HepG2 (cell line): Measurements from ENCODE around the gene SLC41A1. TPM values are rescaled to one million over a fixed set of nuclear protein-coding genes. Genes with fewer than 3 reads are reported as not detected.
A peak's percentile ranks its signal among the peaks of the same experiment; 100 is the strongest.

ENCODE experiments used
- BORCS8-MEF2B ChIP-seq: sonication (generic); formaldehyde crosslinking; IDR thresholded peaks from 2 replicates; pipeline ENCODE4 v1.8.0; 2022; ENCODE audit warnings: mild to moderate bottlenecking, missing genetic modification reagents
- CHD4 ChIP-seq: fragments of 200-600 bp; sonication (generic); IDR thresholded peaks from 2 replicates; pipeline ENCODE4 v1.7.0; 2017; ENCODE audit warnings: mild to moderate bottlenecking, low read length, borderline replicate concordance
- EP300 ChIP-seq, 3 experiments: sonication (generic) in 1 of 3; formaldehyde crosslinking in 1 of 3; IDR thresholded peaks; 2 replicates each; pipeline versions ENCODE4 v1.5.1 to v1.6.1; 2011 to 2020; ENCODE audit warnings: low read depth in 2 of 3, low read length in 2 of 3, borderline replicate concordance in 1 of 3, improper control_type of control experiment in 1 of 3, mild to moderate bottlenecking in 1 of 3, missing genetic modification reagents in 1 of 3, moderate library complexity in 1 of 3
- FOSL1 ChIP-seq: sonication (generic); formaldehyde crosslinking; IDR thresholded peaks from 2 replicates; pipeline ENCODE4 v1.9.0; 2021; ENCODE audit warnings: missing genetic modification reagents, borderline replicate concordance
- HNRNPLL ChIP-seq: fragments of 200-400 bp; formaldehyde crosslinking; IDR thresholded peaks from 2 replicates; pipeline ENCODE4 v1.6.1; 2017; ENCODE audit warnings: mild to moderate bottlenecking, low read depth, low read length; ENCODE audit not compliant: poor library complexity, severe bottlenecking
- NR3C1 ChIP-seq: sonication (generic); formaldehyde crosslinking; IDR thresholded peaks from 2 replicates; pipeline ENCODE4 v1.4.0; 2020; ENCODE audit warnings: missing genetic modification reagents
- PRDM15 ChIP-seq: sonication (generic); formaldehyde crosslinking; IDR thresholded peaks from 2 replicates; pipeline ENCODE4 v1.4.0; 2020; ENCODE audit warnings: missing genetic modification reagents
- TEAD2 ChIP-seq: sonication (generic); formaldehyde crosslinking; IDR thresholded peaks from 2 replicates; pipeline ENCODE4 v1.9.0; 2021; ENCODE audit warnings: missing genetic modification reagents
- THAP11 ChIP-seq: IDR thresholded peaks from 2 replicates; pipeline ENCODE4 v1.6.1; 2016; ENCODE audit warnings: missing biosample characterization, missing genetic modification reagents
- ZFP36L1 ChIP-seq: sonication (generic); formaldehyde crosslinking; IDR thresholded peaks from 2 replicates; pipeline ENCODE4 v1.8.0; 2022; ENCODE audit warnings: mild to moderate bottlenecking, missing genetic modification reagents, moderate library complexity
- ZNF101 ChIP-seq: sonication (generic); formaldehyde crosslinking; IDR thresholded peaks from 2 replicates; pipeline ENCODE4 v1.4.0; 2020; ENCODE audit warnings: mild to moderate bottlenecking, low read depth, missing genetic modification reagents, borderline replicate concordance
- ZNF24 ChIP-seq: fragments of 450-650 bp; IDR thresholded peaks from 2 replicates; pipeline ENCODE4 v1.6.1; 2017; ENCODE audit warnings: antibody characterized with exemption, mild to moderate bottlenecking
- ZNF547 ChIP-seq: sonication (generic); formaldehyde crosslinking; IDR thresholded peaks from 2 replicates; pipeline ENCODE4 v1.5.1; 2020; ENCODE audit warnings: mild to moderate bottlenecking, missing genetic modification reagents
- ZNF609 ChIP-seq: sonication (generic); formaldehyde crosslinking; IDR thresholded peaks from 2 replicates; pipeline ENCODE4 v1.4.0; 2020; ENCODE audit warnings: mild to moderate bottlenecking, missing genetic modification reagents, borderline replicate concordance
- ZNF629 ChIP-seq: sonication (generic); formaldehyde crosslinking; conservative IDR thresholded peaks from 2 replicates; pipeline ENCODE4 v1.5.0; 2020; ENCODE audit warnings: missing genetic modification reagents
- ZNF652 ChIP-seq: IDR thresholded peaks from 2 replicates; pipeline ENCODE4 v1.6.1; 2016; ENCODE audit warnings: low read depth, borderline replicate concordance
- ZNF691 ChIP-seq: sonication (generic); formaldehyde crosslinking; IDR thresholded peaks from 2 replicates; pipeline ENCODE4 v1.4.0; 2020; ENCODE audit warnings: missing genetic modification reagents, low read depth, mild to moderate bottlenecking, borderline replicate concordance
- ZNF703 ChIP-seq: sonication (generic); formaldehyde crosslinking; IDR thresholded peaks from 2 replicates; pipeline ENCODE4 v1.5.1; 2020; ENCODE audit warnings: missing genetic modification reagents, mild to moderate bottlenecking, moderate library complexity, borderline replicate concordance
- ZNF713 ChIP-seq: sonication (generic); formaldehyde crosslinking; IDR thresholded peaks from 2 replicates; pipeline ENCODE4 v1.4.0; 2020; ENCODE audit warnings: mild to moderate bottlenecking, missing genetic modification reagents
- polyA plus RNA-seq, 8 experiments: library from polyadenylated mRNA; depleted of rRNA in 3 of 8; stranded (reverse) in 7 of 8; unstranded in 1 of 8; fragments of >200 nt; fragmentation: Illumina TruSeq in 4 of 8; extraction: Trizol in 4 of 8; gene quantifications; 2 replicates each; pipeline versions ENCODE4 v1.2.1 to v1.2.3, GENCODE V29; 2011 to 2016; ENCODE audit warnings: low read depth in 4 of 8, missing spikeins in 1 of 8, mixed read lengths in 1 of 8; ENCODE audit not compliant: insufficient read depth in 1 of 8
- total RNA-seq, 5 experiments: library from RNA; depleted of rRNA; stranded (reverse); fragments of >200 nt; fragmentation: Illumina TruSeq; extraction: Trizol; gene quantifications; 2 replicates each; pipeline ENCODE4 v1.2.3, GENCODE V29; 2016; ENCODE audit warnings: low read depth in 1 of 5

SLC41A1 gene
- total and polyA plus RNA-seq, 2 of the 13 experiments (the other 11 are each of a cell fraction or from before 2014, with no cell fraction given), result 2.2 to 4.6 TPM

GRCh38 chr1:205749234-205750137, 63.5 kb downstream of the SLC41A1 start (continued):
- TF ChIP-seq BORCS8-MEF2B (CRISPR knock-in tag) (peak; percentile 71; the same call in 1 of the 2 replicates), ZNF101 (no peak), ZNF547 (no peak), ZNF652 (no peak), ZNF629 (CRISPR knock-in tag) (no peak), HNRNPLL (peak; percentile 64), ZNF691 (CRISPR knock-in tag) (0 out of 2 replicates have a peak, but pooled peaks have one; percentile 19), ZFP36L1 (CRISPR knock-in tag) (no peak), ZNF24 (no peak), ZNF609 (CRISPR knock-in tag) (no peak), ZNF713 (CRISPR knock-in tag) (no peak), FOSL1 (CRISPR knock-in tag) (no peak), THAP11 (peak; percentile 65; the same call in 1 of the 2 replicates), PRDM15 (CRISPR knock-in tag) (no peak), EP300 (IDR thresholded peaks at IDR 0.05; ENCODE audit: low read depth in 2 of 2, low read length in 2 of 2) (0 out of 4 replicates have a peak, but pooled peaks of 1 of the 2 experiments have one; percentile 35), EP300 (CRISPR knock-in tag; IDR thresholded peaks at IDR 0.05; ENCODE audit: borderline replicate concordance) (peak; percentile 41; the same call in 1 of the 2 replicates), TEAD2 (CRISPR knock-in tag) (no peak), CHD4 (no peak), NR3C1 (CRISPR knock-in tag) (no peak), ZNF703 (CRISPR knock-in tag) (no peak)
